ENCODE data around the gene ARPC2.
"Not testable (repeated sequence)": the region's sequence is repeated elsewhere in the genome, so short reads cannot be mapped to it uniquely, and the experiment has no call there.

The ARPC2 gene

GRCh38 chr2:218273214-218273907 lies 56.4 kb downstream of the ARPC2 start:
- H3K4me3 ChIP-seq (ENCODE audit: low read depth in 1 of 2, low read length in 2 of 2); H3K27me3 ChIP-seq (ENCODE audit: low read depth, low read length); H3K9me3 ChIP-seq (ENCODE audit: control insufficient read depth in 1 of 2, low read length in 2 of 2): not testable (repeated sequence)
- peaks cover 46 to 49% of the 10 kb centered on the region in 2 donors for H3K36me3 ChIP-seq (ENCODE audit: control insufficient read depth in 1 of 2, insufficient read depth in 2 of 2, low read length in 2 of 2)
- H3K27ac ChIP-seq (ENCODE audit: low read length), result peak overlapping the region; percentile 67
- H3K4me1 ChIP-seq (ENCODE audit: control insufficient read depth in 1 of 2, insufficient read depth in 2 of 2, low read length in 2 of 2), result peaks cover 16 to 36% of the 10 kb centered on the region in 2 donors

DNA sequence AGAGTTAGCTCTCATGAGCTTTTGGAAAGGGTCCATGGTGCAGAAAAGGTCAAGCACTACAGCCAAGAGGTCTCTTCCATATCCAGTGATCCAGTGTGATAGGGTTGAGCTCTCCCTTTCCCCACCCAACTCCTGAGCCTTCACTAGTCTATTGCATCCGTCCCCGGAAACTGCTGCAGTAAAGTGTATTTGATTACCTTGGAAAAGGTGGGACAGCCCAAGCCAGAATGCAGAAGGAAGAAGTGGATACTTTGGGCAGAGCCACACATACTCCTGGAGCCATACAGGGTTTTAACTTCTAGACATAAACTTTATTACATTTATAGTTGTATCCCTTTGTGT lies 56.9 kb downstream of the ARPC2 start:
- Histone ChIP-seq H3K27ac (ENCODE audit: low read length) (no peak overlapping the region), H3K9me3 (ENCODE audit: control insufficient read depth in 1 of 2, low read length in 2 of 2) (no peaks in the 10 kb centered on the region), H3K27me3 (ENCODE audit: low read depth, low read length) (no peaks in the 10 kb centered on the region), H3K36me3 (ENCODE audit: control insufficient read depth in 1 of 2, insufficient read depth in 2 of 2, low read length in 2 of 2) (peaks cover 50 to 54% of the 10 kb centered on the region in 2 donors), H3K4me3 (ENCODE audit: low read depth in 1 of 2, low read length in 2 of 2) (no peak overlapping the region), H3K4me1 (ENCODE audit: control insufficient read depth in 1 of 2, insufficient read depth in 2 of 2, low read length in 2 of 2) (peaks cover 16 to 34% of the 10 kb centered on the region in 2 donors)

- Histone ChIP-seq H3K9me3 (ENCODE audit: control insufficient read depth in 1 of 2, low read length in 2 of 2) (no peaks in the 10 kb centered on the region), H3K27ac (ENCODE audit: low read length) (no peak overlapping the region), H3K4me1 (ENCODE audit: control insufficient read depth in 1 of 2, insufficient read depth in 2 of 2, low read length in 2 of 2) (peaks cover 12 to 32% of the 10 kb centered on the region in 2 donors), H3K4me3 (ENCODE audit: low read depth in 1 of 2, low read length in 2 of 2) (no peak overlapping the region), H3K36me3 (ENCODE audit: control insufficient read depth in 1 of 2, insufficient read depth in 2 of 2, low read length in 2 of 2) (peaks cover 57 to 61% of the 10 kb centered on the region in 2 donors), H3K27me3 (ENCODE audit: low read depth, low read length) (no peaks in the 10 kb centered on the region)
These were observed 57.6 kb downstream of the ARPC2 start for GRCh38 chr2:218274586-218274985.

DNA sequence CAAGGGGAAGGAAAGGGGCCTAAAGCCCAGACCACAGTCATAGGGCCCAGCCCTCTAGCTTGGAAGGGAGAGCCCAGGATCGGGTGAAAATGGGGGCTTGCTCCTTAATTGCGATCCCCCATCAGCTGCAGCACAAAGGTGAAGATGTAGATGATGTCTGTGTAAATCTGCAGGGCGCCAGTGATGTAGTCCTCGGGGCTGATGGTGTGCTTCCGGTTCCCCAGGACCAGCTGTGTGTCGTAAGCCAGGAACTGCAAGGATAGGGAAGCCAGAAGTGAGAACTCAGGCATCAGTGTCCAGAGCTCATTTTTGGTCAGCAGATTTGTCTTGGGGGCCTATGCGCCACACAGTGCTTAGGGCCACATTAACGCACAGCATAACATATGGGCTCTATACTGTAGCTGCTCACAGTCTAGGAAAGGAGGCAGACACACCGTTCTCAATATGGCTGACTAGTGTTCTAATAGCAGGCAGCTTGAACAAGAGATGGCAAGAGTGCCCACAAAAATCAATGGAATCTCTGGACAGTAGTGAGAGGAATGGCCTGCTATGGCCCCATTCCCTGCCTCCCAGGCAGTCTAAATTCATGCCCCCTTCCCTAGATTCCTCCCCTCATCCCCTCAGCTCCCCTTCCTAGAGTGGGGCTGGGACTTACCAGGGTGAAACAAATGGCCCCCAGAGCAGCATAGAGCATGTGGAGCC lies 58.5 kb downstream of the ARPC2 start:
- Histone ChIP-seq H3K27me3 (ENCODE audit: low read depth, low read length) (no peaks in the 10 kb centered on the region), H3K4me3 (ENCODE audit: low read depth in 1 of 2, low read length in 2 of 2) (no peak overlapping the region), H3K4me1 (ENCODE audit: control insufficient read depth in 1 of 2, insufficient read depth in 2 of 2, low read length in 2 of 2) (peaks cover 12 to 32% of the 10 kb centered on the region in 2 donors), H3K27ac (ENCODE audit: low read length) (no peak overlapping the region), H3K36me3 (ENCODE audit: control insufficient read depth in 1 of 2, insufficient read depth in 2 of 2, low read length in 2 of 2) (peaks cover 66 to 70% of the 10 kb centered on the region in 2 donors), H3K9me3 (ENCODE audit: control insufficient read depth in 1 of 2, low read length in 2 of 2) (no peaks in the 10 kb centered on the region)

GRCh38 chr2:218276986-218277755 lies 60.2 kb downstream of the ARPC2 start:
- Histone ChIP-seq H3K4me3 (ENCODE audit: low read depth in 1 of 2, low read length in 2 of 2) (no peak overlapping the region), H3K36me3 (ENCODE audit: control insufficient read depth in 1 of 2, insufficient read depth in 2 of 2, low read length in 2 of 2) (peaks cover 74 to 84% of the 10 kb centered on the region in 2 donors), H3K4me1 (ENCODE audit: control insufficient read depth in 1 of 2, insufficient read depth in 2 of 2, low read length in 2 of 2) (peaks cover 3 to 27% of the 10 kb centered on the region in 2 donors), H3K9me3 (ENCODE audit: control insufficient read depth in 1 of 2, low read length in 2 of 2) (no peaks in the 10 kb centered on the region), H3K27ac (ENCODE audit: low read length) (no peak overlapping the region), H3K27me3 (ENCODE audit: low read depth, low read length) (no peaks in the 10 kb centered on the region)

DNA sequence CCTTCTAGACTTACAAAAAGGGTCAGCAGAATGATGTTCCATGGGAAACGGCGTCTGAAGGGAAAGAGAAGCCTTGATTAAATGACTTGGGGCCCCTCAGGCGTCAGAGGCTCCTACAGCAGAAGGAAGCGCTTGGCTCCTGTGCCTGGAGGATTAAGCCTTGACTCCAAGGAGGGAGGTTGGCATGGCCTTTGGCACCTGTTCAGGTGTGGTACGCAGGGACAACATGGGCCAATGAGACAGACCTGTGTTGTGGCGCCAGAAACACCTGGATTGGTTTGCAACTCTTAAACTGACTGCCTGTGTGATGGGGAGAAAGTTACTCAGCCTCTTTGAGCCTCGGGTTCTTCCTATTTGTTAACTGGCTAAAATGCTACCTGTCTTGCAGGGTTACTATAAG lies 60.9 kb downstream of the ARPC2 start:
- Histone ChIP-seq H3K4me1 (ENCODE audit: control insufficient read depth in 1 of 2, insufficient read depth in 2 of 2, low read length in 2 of 2) (peaks cover 4 to 27% of the 10 kb centered on the region in 2 donors), H3K36me3 (ENCODE audit: control insufficient read depth in 1 of 2, insufficient read depth in 2 of 2, low read length in 2 of 2) (peaks cover 74 to 87% of the 10 kb centered on the region in 2 donors)

GRCh38 chr2:218278531-218279360 lies 61.8 kb downstream of the ARPC2 start:
- Histone ChIP-seq H3K4me3 (ENCODE audit: low read depth in 1 of 2, low read length in 2 of 2) (no peak overlapping the region), H3K27ac (ENCODE audit: low read length) (no peak overlapping the region), H3K9me3 (ENCODE audit: control insufficient read depth in 1 of 2, low read length in 2 of 2) (no peaks in the 10 kb centered on the region), H3K27me3 (ENCODE audit: low read depth, low read length) (no peaks in the 10 kb centered on the region), H3K36me3 (ENCODE audit: control insufficient read depth in 1 of 2, insufficient read depth in 2 of 2, low read length in 2 of 2) (peaks cover 73 to 87% of the 10 kb centered on the region in 2 donors), H3K4me1 (ENCODE audit: control insufficient read depth in 1 of 2, insufficient read depth in 2 of 2, low read length in 2 of 2) (peaks cover 12 to 30% of the 10 kb centered on the region in 2 donors)

More for the DNA sequence above, 60.9 kb downstream of the ARPC2 start:
- Histone ChIP-seq H3K9me3 (ENCODE audit: control insufficient read depth in 1 of 2, low read length in 2 of 2) (no peaks in the 10 kb centered on the region), H3K27ac (ENCODE audit: low read length) (no peak overlapping the region), H3K27me3 (ENCODE audit: low read depth, low read length) (no peaks in the 10 kb centered on the region), H3K4me3 (ENCODE audit: low read depth in 1 of 2, low read length in 2 of 2) (no peak overlapping the region)

- H3K4me3 ChIP-seq (ENCODE audit: low read depth in 1 of 2, low read length in 2 of 2), result no peak overlapping the region
- H3K4me1 ChIP-seq (ENCODE audit: control insufficient read depth in 1 of 2, insufficient read depth in 2 of 2, low read length in 2 of 2), result peaks cover 22 to 46% of the 10 kb centered on the region in 2 donors
- H3K36me3 ChIP-seq (ENCODE audit: control insufficient read depth in 1 of 2, insufficient read depth in 2 of 2, low read length in 2 of 2), result peaks cover 58 to 71% of the 10 kb centered on the region in 2 donors
- H3K27ac ChIP-seq (ENCODE audit: low read length), result no peak overlapping the region
- H3K27me3 ChIP-seq (ENCODE audit: low read depth, low read length), result no peaks in the 10 kb centered on the region
- no peaks in the 10 kb centered on the region for H3K9me3 ChIP-seq (ENCODE audit: control insufficient read depth in 1 of 2, low read length in 2 of 2)
These were observed 63.4 kb downstream of the ARPC2 start for GRCh38 chr2:218280260-218280870.

DNA sequence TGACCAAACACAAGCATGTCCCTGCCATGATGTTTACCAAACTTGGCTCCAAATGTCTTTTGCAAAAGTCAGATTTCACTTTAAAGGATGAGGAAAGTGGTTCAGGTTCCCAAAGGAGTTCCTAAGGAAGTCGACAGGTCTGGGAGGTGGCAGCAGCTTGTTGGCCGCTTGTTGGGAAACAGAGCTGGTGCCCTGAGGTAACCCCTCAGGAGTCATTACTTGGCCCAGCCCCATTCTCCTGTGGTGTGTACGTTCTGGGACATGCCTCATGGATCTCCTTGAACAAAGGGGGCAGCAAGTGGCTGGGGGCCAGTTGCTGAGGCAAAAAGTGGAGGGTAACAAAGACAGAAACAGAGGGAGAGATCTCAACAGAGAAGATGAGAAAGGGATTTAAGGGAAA lies 64.5 kb downstream of the ARPC2 start:
- Histone ChIP-seq H3K4me3 (ENCODE audit: low read depth in 1 of 2, low read length in 2 of 2) (no peak overlapping the region), H3K36me3 (ENCODE audit: control insufficient read depth in 1 of 2, insufficient read depth in 2 of 2, low read length in 2 of 2) (peaks cover 47 to 60% of the 10 kb centered on the region in 2 donors), H3K27ac (ENCODE audit: low read length) (peak overlapping the region; percentile 33)

GRCh38 chr2:218282173-218282991 lies 65.4 kb downstream of the ARPC2 start:
- Histone ChIP-seq H3K27me3 (ENCODE audit: low read depth, low read length) (no peaks in the 10 kb centered on the region), H3K27ac (ENCODE audit: low read length) (peak overlapping the region; percentile 45), H3K4me3 (ENCODE audit: low read depth in 1 of 2, low read length in 2 of 2) (peak overlapping the region in 1 of 2 donors; percentile 18), H3K4me1 (ENCODE audit: control insufficient read depth in 1 of 2, insufficient read depth in 2 of 2, low read length in 2 of 2) (peaks cover 38 to 60% of the 10 kb centered on the region in 2 donors), H3K9me3 (ENCODE audit: control insufficient read depth in 1 of 2, low read length in 2 of 2) (no peaks in the 10 kb centered on the region), H3K36me3 (ENCODE audit: control insufficient read depth in 1 of 2, insufficient read depth in 2 of 2, low read length in 2 of 2) (peaks cover 38 to 56% of the 10 kb centered on the region in 2 donors)

More for the DNA sequence above, 64.5 kb downstream of the ARPC2 start:
- Histone ChIP-seq H3K4me1 (ENCODE audit: control insufficient read depth in 1 of 2, insufficient read depth in 2 of 2, low read length in 2 of 2) (peaks cover 32 to 57% of the 10 kb centered on the region in 2 donors), H3K9me3 (ENCODE audit: control insufficient read depth in 1 of 2, low read length in 2 of 2) (no peaks in the 10 kb centered on the region), H3K27me3 (ENCODE audit: low read depth, low read length) (no peaks in the 10 kb centered on the region)

All from muscle layer of duodenum (tissue), 2 donors.